Measurements from ENCODE around the gene ECEL1. TPM values are rescaled to one million over a fixed set of nuclear protein-coding genes. Genes with fewer than 3 reads are reported as not detected.
A peak's percentile ranks its signal among the peaks of the same experiment; 100 is the strongest.

Gene ECEL1
- total RNA-seq, 2 donors from 2014 or later = not detected

- no peak overlapping the region for H3K27ac Mint-ChIP-seq
- no peaks in the 10 kb centered on the region for H3K9me3 Mint-ChIP-seq
- H3K36me3 Mint-ChIP-seq = no peaks in the 10 kb centered on the region
- DNase-seq (ENCODE audit: low spot score in 2 of 2) (no peak), ATAC-seq (no peak)
These were observed 5.1 kb downstream of the ECEL1 start for GRCh38 chr2:232482301-232483238.

DNA sequence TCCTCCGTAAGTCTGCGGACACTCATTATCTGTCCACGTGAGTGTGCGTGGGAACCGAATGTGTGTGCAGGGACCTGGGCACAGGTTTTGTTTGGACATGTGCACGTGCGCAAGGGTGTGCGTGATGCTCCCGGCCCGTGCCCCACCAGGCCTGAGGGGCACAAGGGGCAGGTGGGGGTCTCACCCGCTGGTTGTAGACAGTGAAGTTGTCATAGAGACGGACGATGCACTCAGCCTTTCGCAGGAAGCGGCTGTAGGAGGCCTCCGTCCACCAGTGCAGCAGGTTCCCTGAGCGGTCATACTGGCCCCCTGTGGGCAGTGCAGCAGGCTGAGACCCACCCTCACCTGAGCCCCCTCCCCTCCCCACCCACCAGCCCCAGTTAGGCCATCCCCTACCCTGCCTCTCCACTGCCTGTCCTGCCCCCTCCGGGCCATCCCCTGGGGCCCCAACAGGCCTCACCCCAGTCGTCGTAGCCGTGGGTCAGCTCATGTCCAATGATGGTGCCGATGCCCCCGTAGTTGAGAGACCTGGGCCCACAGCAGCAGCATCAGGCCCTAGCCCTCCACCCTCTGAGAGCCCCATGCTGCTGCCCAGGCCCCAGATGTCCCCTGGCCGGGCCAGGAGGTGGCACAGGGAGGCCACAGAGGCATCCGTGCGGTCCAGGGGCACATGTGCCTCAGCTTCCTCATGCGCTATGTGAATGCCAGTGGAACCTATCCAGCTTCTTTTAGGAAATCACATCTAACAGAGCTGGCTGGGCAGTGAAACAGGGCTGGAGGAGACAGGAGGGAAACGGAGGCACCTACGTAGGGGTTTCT is 6.1 kb downstream of the ECEL1 start:
- Mint-ChIP-seq H3K36me3 (no peaks in the 10 kb centered on the region), H3K9me3 (no peaks in the 10 kb centered on the region), H3K27ac (no peak overlapping the region)
- no peak for ATAC-seq
- DNase-seq (ENCODE audit: low spot score in 2 of 2) = no peak

- DNase-seq (ENCODE audit: low spot score in 2 of 2) = no peak
These were observed 7.1 kb downstream of the ECEL1 start for GRCh38 chr2:232480201-232481190.

DNA sequence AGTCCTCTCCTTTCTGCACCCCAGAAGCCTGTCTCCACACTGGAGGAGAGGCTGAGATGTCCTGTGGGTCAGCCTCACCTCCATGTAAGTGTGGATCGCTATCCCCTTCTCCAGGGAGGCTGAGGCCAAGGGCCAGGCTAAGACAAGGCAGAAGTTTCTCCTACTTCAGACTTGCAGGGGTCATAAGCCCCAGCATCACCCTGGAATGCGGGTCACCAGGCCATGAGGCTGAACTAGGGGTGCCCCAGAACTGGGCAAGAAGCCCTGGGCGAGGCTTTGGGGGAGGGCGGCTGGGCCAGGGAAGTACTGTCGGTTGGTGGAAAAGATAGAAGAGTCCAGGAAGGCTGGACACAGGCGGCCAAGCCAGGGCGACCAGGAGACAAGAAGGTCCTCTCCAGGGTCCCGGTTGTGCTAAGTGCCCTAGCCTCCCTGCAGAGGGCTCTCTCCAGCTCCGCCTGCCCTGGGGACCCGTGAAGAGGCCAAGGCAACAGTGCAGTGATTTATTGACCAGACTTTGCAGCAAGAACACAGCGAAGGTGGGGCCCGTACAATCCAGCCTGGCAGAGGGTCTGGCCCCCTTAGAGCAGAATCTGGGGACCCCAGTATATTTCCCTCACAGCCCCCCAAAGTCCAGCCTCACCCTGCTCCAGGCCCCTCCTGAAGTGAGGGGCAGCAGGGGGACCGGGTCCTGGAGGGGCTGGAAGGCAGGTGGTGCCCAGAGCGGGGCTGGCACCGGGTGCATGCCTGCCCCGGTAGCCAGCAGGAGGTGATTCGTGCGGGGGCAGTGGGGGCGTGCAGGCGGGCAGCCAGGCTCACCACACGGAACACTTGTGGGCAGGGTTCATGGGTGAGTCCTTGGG is 8.1 kb downstream of the ECEL1 start:
- Mint-ChIP-seq H3K27ac (peak overlapping the region in 1 of 2 donors; percentile 50), H3K9me3 (no peaks in the 10 kb centered on the region), H3K36me3 (no peaks in the 10 kb centered on the region)
- no peak for ATAC-seq
- no peak for DNase-seq (ENCODE audit: low spot score in 2 of 2)

More at GRCh38 chr2:232480201-232481190, 7.1 kb downstream of the ECEL1 start:
- no peaks in the 10 kb centered on the region for H3K9me3 Mint-ChIP-seq
- H3K36me3 Mint-ChIP-seq = no peaks in the 10 kb centered on the region
- ATAC-seq = no peak
- H3K27ac Mint-ChIP-seq = no peak overlapping the region

DNA sequence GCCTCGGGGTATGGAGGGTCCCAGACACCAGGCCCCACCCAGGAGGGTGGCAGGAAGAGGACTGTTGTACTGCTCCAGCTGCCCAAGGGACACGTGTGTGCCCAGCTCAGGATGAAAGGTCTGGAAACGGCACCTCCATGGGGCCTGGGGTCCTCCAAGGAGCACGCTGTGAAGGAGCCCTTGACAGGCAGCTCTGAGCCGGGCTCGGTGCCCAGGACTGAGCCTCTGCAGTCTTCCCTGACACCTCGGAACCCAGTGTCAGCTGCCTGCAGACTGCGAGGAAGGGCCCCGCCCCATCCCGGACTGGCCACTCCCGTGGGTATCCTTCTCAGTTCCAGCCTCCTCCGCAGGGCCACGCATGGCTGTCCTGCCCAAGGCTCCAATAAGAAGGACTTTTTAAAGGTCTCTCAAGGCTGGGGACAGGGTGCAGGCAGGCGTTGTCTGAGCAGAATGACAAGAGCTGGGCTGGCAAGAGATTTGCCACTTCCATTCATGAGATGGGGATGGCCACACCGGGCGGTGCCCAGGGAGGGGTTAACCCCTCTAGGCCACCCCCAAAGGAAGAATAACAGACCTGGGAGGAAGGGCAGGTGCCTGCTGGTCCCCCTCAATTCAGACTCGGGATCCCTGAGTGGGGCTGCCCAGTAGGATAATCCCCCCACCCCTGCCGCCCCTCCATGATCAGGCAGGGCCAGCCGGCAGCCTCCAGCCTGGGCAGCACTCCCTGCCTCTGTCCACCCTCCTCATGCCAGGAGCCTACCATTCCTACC is 8.9 kb downstream of the ECEL1 start:
- ATAC-seq (no peak), DNase-seq (ENCODE audit: low spot score in 2 of 2) (peak in 1 of 2 donors; percentile 48)
- H3K27ac Mint-ChIP-seq = peak overlapping the region in 1 of 2 donors; percentile 50
- H3K36me3 Mint-ChIP-seq = no peaks in the 10 kb centered on the region
- no peaks in the 10 kb centered on the region for H3K9me3 Mint-ChIP-seq

DNA sequence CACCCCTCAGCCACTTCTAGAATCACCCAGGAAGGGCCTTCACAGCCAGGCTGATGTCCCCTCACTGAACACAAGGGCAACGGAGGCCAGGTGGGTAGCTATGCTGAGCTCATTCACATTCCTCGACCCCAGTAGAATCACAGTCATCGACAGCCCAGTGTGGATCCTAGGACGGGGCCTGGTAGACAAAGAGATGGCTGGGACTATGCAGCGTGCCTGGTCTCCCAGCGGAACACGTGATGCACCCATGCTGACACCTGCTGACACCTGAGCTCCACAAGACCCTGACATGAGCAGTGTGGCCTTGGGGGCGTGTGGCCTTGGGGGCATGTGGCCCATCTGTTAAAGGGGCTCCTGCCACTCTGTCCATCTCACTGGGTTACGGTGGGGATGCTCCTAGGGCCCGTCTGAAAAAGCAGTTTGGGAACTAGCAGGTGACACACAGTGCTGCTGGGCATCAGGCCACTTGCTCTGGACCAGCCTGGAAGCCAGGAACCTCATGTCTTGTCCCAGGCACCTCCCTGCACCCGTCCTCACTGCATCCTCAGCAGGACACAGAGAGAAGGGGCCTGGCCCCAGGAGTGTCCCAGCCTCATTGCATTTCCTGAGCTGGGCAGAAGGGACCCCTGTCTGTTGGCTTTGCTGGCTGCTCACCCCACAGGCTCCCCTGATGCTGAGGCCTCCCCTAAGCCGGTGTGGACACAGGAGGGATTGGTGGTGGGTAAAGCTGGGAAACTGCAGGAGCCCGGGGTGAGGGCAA is 9.7 kb downstream of the ECEL1 start:
- ATAC-seq (no peak), DNase-seq (ENCODE audit: low spot score in 2 of 2) (peak in 1 of 2 donors; percentile 52)
- peaks cover 0 to 5% of the 10 kb centered on the region in 2 donors for H3K36me3 Mint-ChIP-seq
- no peak overlapping the region for H3K27ac Mint-ChIP-seq
- H3K9me3 Mint-ChIP-seq = peaks cover 2 to 3% of the 10 kb centered on the region in 2 donors

GRCh38 chr2:232476791-232477190 is 10.8 kb downstream of the ECEL1 start:
- ATAC-seq = no peak
- H3K9me3 Mint-ChIP-seq = peaks cover 12 to 13% of the 10 kb centered on the region in 2 donors
- H3K27ac Mint-ChIP-seq = no peak overlapping the region
- H3K36me3 Mint-ChIP-seq = peaks cover 0 to 15% of the 10 kb centered on the region in 2 donors
- DNase-seq (ENCODE audit: low spot score in 2 of 2) = no peak

DNA sequence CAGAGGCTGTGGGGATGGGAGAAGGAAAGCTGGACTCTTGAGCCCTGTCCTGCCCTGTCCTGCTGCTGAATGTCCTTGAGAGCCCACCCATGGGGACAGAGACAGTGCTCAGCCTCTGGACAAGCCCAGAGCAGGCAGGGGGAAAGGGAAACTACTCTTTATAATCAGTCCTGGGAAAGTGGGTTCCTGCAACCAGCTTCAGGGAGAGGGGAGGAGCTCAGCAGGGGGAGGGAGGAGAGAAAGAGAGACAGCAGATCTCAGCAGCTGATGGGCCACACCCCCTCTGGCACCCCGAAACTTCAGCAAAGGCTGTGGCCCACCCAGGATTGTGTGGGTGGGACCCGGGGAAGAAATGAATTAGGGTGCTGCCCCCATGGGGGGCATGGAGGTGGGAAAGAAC is 11.6 kb downstream of the ECEL1 start:
- Mint-ChIP-seq H3K36me3 (peaks cover 0 to 20% of the 10 kb centered on the region in 2 donors), H3K9me3 (peaks cover 17 to 20% of the 10 kb centered on the region in 2 donors), H3K27ac (no peak overlapping the region)
- ATAC-seq = no peak
- DNase-seq (ENCODE audit: low spot score in 2 of 2) = peak in 1 of 2 donors; percentile 21

- DNase-seq (ENCODE audit: low spot score in 2 of 2) (peak in 1 of 2 donors; percentile 13), ATAC-seq (no peak)
- H3K36me3 Mint-ChIP-seq = peaks cover 0 to 20% of the 10 kb centered on the region in 2 donors
- H3K27ac Mint-ChIP-seq = no peak overlapping the region
- peaks cover 17 to 20% of the 10 kb centered on the region in 2 donors for H3K9me3 Mint-ChIP-seq
These were observed 14.2 kb downstream of the ECEL1 start for GRCh38 chr2:232473467-232473890.

- DNase-seq (ENCODE audit: low spot score in 2 of 2) (no peak), ATAC-seq (no peak)
- Mint-ChIP-seq H3K27ac (no peak overlapping the region), H3K9me3 (peaks cover 0 to under 1% of the 10 kb centered on the region in 2 donors), H3K36me3 (no peaks in the 10 kb centered on the region)
These were observed 21.4 kb downstream of the ECEL1 start for GRCh38 chr2:232466221-232466620.

DNA sequence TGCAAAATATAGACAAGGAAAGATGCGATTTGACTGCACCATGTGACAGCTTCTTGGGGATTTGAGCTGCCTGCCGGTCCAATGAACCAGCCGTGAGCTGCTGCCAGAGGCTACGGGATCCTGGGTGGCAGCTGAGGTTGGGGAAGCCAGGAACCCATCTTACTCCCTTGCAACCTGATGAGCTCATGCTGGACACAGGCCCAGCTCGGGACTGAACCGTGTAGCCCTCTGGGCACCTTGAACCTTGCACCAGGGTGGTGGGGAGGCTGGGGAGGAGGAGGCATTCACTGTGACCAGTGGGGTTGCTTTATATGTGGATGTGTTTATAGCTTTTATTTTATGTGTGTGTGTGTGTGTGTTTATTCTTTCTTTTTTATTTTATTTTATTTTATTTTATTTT is 22.6 kb downstream of the ECEL1 start:
- no peak for ATAC-seq
- Mint-ChIP-seq H3K9me3 (no peaks in the 10 kb centered on the region), H3K27ac (no peak overlapping the region), H3K36me3 (no peaks in the 10 kb centered on the region)
- peak in 1 of 2 donors; percentile 23 for DNase-seq (ENCODE audit: low spot score in 2 of 2)

DNA sequence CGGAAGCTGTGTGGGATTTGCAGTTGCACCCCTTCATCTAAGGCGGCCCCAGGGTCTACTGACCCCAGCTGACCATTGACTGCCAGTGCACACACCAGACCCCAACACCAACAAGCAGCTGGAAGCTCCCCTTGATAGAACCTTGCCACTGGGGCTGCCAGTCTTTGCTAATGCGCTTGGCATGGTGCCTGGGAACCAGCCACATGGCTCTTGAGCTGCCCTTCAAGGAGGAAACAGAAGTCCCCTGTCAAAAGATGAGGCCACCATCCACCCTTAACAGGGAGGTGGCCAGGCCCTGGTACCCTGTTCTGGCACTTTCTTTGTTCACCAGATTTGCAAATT is 23.1 kb downstream of the ECEL1 start:
- DNase-seq (ENCODE audit: low spot score in 2 of 2) (no peak), ATAC-seq (no peak)
- Mint-ChIP-seq H3K27ac (no peak overlapping the region), H3K9me3 (no peaks in the 10 kb centered on the region), H3K36me3 (no peaks in the 10 kb centered on the region)

DNA sequence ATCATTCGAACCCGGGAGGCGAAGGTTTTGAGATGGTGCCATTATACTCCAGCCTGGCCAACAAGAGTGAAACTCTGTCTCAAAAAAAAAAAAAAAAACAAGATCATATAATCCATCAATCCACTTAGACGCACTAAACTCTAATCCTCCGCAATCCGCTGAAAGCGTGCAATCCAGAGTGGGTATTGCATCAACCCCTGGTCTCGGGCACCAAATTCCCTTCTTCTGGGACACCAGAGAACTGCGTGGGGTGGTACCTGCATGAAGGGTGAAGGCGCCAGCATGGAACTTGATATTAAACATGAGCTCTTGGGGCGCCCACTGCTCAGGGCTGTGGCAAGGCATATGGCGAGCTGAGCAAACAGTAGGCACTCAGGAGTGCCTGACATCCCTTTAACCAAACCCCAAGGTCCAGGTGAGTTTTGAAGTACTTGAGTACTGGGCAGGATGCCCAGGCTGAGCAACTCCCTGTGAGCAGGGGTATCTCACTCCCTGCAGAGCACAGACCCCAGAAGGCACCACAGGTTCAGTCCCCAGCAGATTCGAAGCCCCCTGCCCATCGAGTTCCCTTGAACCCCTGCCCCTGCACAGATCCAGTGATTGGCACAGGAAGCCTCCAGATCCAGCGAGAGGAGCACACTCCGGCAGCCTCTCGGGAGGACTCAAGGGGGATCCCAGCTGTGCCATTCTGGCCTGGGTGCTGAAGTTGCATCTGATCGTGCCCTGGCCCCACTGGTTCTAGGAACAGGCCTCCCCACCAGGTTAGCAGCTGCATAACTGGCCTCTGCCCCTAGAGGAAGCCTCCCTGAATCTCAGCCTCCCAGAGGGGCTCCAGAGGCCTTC is 23.7 kb downstream of the ECEL1 start:
- Mint-ChIP-seq H3K36me3 (no peaks in the 10 kb centered on the region), H3K9me3 (no peaks in the 10 kb centered on the region), H3K27ac (no peak overlapping the region)
- ATAC-seq (no peak), DNase-seq (ENCODE audit: low spot score in 2 of 2) (peak in 1 of 2 donors; percentile 35)
